DMS114 treated with DMSO at 0.1 percent for 48 hours (cell line): ENCODE results near the gene UBALD2.
"Not testable (repeated sequence)": the region's sequence is repeated elsewhere in the genome, so short reads cannot be mapped to it uniquely, and the experiment has no call there.

Experiments
- DNase-seq: peaks from one replicate; lab custom pipeline; 2025; ENCODE audit not compliant: unreplicated experiment; lab: John Stamatoyannopoulos, UW

UBALD2 gene

GRCh38 chr17:76265624-76266243 lies 586 bp downstream of the UBALD2 start:
- no peak for DNase-seq

GRCh38 chr17:76266244-76266938 lies 1.2 kb downstream of the UBALD2 start:
- DNase-seq = no peak

GRCh38 chr17:76267051-76267576 lies 2.0 kb downstream of the UBALD2 start:
- no peak for DNase-seq

- DNase-seq = not testable (repeated sequence)
Measured at GRCh38 chr17:76267581-76268001, 2.4 kb downstream of the UBALD2 start.

DNA sequence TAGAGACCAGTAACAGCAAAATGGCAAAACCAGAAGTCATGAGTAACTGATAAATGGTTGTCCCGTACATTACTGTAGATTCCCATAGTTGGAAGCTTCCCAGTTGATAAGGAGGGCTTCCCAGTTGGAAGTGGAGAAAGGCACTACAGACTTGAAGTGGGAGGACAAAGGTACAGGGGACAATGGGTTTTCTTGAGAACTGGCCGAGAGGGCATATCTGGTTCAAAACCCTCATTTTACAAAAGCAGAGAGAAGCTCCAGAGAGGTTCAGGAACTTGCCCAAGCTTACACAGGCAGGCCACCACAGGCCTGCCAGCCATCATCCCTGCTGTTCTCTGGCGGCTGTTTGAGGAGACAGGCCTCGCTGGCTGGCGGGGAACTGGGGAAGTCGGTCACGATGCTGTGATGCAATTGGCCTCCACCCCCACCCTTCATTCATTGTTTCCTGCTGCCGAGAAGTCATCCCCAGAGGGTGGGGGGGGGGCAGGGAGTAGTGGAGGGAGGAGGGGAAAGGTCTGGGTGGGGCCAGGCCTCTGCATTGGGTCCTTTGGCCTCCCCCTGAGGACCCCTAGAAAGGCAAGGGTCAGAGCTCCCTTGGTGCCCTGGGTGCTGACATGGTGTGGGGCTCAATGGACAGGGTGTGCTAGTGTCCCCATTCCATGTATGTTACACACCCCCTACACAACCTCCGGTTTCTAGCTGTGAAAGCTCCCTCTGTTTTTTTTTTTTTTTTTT lies 3.0 kb downstream of the UBALD2 start:
- DNase-seq = no peak

DNA sequence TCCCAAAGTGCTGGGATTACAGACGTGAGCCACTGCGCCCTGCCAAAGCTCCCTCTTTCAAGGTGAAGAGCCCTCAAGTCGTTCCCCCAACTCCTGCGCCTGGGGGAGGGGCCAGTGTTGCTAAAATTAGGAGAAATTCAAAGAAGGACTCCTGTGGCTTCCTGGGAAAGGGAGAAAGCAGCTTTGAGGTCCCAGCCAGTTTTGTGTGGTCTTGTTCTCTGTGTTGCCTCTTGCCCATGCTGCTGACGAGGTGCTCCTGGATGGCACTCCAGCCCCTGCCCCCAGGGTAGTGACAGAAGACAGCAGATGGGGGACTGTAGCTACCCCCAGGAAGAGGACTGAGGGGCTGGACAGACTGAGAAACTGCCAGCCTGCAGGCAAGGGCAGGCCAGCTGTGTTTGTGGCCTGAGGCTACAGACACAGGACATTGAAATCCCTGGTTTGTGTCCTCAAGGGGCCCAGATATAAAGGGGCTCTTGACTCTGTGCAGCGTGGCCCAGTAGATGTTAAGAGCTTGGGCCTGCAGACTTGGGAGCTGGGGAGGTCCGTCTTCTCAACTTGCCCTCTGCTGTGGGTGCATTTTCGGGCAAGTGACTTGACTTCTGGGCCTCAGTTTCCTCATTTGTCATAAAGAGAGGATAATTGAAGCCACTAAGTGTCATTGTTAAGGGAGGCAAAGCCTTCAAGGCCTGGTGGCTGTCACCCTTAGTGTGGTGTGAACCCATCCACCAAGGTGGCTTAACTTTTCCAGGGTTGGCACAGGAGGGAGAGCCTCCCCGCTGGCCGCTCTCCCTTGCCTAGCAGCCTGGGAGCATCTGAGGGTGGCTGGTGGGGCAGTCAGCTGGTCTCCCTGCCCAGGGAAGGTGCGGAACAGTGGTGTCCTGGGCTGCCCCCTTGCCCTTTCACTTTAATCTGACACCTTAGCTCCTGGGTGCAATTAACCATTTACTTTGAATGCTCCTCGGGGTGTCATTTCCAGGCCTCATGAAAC lies 4.1 kb downstream of the UBALD2 start:
- no peak for DNase-seq

DNA sequence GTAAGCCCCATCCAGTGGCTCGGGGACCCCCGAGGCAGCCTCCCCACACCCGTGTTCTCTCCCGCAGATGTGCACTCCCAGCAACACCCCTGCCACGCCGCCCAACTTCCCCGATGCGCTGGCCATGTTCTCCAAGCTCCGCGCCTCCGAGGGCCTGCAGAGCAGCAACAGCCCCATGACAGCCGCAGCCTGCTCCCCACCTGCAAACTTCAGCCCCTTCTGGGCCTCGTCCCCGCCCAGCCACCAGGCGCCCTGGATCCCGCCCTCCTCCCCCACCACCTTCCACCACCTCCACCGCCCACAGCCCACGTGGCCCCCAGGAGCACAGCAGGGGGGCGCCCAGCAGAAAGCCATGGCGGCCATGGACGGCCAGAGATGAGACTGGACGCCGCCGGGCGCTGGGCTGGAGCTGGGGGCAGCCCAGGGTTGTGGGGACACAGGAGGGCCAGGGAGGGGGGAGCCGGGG lies 5.0 kb downstream of the UBALD2 start:
- no peak for DNase-seq

DNA sequence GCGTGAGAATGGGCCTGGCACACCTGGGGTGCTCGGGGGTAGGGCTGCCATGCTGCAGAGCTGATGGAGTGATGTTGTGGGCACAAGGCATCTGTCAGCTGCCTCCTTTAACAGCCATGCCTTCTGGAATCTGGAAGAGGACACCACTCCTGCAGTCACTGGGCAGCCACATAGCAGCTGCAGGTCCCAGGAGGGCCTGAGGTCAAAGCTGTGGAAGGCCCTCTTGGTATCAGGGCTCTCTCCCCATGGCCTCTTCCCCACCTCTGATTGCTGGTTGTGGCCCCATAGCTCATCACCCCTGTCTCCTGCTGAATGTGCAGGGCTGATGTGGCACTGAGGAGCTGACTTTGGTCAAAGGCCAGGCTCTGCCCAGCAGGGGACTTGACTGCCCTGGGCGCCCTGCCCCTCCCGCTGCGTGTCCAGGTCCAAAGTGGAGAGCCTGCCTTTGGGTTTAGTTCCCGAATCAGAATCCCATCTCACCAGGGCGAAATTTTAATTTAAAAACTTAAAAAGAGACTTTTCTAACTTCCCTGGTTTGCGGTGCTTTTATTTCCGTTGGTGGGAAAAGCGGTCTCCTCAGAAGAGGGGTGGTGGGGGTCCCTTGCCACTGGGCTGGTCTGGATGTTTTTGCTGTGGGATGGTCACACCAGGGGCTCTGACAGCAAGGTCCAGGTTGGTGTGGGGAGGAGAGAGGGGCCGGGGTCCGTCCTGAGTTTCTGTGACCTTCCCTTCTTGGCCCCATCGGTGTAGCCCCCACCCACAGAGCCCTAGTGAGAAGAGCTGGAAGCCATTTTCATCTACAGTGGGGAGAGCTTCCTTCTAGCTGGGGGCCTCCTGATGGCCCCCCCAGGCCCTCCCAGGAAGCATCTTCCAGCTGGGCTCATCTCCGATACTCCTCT lies 5.9 kb downstream of the UBALD2 start:
- DNase-seq = no peak

DNA sequence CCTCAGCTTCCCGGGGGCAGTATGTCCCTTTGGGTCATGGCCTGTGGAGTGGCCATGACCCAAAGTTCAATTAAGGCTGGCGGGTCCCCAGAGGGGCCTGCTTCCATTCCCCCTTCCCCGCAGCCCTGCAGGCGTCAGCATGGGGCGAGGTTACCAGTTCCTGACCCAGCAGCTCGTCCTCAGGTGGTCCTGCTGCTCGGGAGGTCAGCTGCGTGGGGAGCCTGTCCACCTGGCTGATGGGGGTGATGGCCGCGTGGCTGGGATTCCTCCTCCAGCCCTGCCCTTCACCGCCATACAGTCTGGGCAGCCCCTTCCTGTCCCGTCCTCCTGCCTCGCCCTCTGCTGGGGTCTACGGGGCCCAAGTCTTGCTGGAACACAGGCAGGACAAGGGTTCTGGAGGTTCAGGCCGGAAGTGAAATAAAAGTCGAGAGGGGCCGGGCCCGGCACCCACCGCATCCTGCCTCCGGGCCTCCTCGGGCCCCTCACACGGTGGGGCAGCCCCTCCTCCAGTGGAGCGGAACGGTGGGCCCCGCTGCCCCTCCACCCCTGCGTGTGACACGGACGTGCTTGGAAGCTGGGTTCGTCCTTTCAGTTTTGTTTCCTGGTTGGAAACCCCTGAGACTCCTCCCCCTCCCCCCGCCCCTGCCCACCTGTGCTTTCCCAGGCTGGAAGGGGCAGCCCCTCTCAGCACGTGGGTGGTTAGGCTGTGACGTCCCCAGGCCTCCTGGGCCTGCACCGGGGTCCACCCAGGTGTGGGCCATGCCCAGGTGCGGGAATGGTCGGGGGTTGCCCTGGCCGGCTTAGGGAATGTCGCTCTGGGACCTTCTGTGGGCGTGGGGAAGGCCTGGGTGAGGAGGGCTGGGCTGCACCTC lies 6.8 kb downstream of the UBALD2 start:
- DNase-seq = no peak

DNA sequence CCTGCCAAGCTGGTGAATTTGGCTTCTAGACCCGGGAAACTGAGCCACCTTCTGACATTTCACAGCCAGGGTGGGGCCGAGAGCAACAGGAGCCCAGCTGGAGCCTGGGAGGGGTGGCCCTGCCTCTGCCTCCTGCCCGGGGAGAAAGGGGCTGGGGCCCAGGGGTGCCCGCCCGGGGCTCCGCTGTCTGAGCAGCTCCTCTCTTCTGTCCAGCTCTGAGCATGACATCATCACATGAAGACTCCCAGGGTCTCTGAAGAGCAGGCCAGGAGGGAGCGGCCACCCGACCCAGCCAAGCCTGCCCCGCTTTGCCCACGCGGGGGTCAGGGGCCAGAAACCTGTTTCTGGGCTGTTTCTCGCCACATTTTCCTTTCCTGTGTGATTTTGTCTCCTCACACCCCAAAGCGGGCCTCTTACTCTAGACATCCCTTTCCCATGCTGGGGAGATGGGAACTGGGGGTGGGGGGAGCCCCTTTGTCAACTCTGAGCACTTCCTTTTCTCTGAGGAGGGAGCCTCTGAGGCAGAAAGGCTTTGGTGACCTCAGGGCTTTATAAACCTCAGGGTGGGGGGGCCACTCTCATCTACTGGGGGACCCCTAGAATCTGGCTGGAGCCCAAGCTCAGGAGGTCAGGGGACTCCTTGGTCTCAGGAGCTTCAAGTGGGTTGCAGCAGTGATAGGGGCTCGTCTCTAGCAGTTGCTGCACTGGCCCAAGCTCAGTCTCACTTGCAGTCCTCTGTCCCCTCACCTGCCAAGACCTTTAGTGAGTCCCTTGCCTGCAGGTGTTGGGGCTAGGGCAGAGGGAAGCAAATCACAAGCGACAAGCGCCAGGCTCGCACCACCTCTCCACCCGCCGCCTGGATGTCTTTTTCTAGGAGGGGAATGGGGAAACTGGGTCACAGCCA lies 7.6 kb downstream of the UBALD2 start:
- DNase-seq = no peak

DNA sequence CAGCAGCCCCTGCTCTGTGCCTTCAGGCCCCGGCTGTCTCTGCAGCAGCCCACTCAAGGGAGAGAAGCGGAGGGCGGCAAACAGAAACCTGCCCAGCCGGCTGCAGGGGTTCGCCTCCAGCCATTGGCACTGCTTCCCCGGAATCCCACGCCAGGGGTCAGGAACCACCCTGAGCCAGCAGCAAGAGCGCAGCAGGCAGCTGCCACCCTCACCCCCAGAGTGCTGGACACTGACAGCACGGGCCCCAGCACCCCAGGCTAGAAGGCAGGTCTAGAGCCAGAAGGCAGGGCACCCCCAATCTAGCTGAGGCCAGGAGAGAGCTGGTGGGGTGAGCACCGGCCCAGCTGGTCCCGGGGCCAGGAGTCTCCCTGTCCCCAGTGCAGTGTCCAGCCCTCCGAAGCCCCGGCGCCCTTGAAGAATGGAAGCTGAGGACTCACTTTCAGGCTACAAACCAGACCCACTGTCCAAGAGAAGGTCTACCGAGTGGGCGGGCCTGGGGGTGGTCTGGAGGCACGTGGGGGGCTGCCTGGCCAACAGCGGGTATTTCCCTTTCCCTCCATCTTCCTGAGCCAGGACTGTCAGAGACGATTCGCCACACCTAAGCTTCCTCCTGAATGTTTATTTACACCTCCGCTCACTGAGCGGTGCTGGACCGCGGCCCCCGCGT lies 8.4 kb downstream of the UBALD2 start:
- no peak for DNase-seq

DNA sequence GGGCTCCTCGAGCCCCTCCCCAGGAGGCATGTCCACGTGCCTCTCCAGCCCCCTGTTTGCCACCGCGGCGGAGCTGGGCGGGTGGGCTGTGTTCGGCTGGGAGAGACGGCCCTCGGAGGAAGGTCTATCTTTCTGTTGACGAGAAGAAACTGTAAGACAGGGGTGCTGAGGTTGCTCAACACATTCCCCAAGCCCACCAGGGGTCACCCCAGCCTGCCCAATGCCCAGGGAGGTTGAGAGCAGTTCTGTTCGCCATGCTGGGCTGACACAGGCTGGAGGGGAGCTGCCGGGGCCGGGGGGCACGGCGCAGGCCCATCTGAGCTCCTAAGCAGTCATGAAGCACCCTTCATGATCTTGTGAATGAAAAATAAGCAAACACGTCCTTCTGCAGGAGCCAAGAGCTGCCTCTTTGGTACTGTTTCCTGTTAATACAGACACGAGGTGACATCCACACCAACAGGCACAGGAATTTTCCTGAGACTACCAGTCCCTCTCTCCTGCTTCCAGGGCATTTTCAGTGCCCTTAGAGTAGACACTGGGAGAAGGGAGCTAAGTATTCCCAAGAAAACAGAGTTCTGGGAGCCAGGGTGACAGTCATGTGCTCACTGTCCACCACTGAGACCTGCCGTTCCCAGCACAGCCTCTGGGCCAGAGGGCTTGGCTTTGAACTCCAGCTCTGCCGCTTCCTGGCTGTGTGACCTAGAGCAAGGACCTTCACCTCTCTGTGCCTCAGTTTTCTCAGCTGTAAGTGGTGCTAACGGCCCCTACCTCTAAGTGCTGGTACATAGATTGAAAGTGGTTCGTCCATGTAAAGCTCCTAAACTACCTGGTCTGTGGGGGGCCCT lies 9.2 kb downstream of the UBALD2 start:
- DNase-seq = no peak

DNA sequence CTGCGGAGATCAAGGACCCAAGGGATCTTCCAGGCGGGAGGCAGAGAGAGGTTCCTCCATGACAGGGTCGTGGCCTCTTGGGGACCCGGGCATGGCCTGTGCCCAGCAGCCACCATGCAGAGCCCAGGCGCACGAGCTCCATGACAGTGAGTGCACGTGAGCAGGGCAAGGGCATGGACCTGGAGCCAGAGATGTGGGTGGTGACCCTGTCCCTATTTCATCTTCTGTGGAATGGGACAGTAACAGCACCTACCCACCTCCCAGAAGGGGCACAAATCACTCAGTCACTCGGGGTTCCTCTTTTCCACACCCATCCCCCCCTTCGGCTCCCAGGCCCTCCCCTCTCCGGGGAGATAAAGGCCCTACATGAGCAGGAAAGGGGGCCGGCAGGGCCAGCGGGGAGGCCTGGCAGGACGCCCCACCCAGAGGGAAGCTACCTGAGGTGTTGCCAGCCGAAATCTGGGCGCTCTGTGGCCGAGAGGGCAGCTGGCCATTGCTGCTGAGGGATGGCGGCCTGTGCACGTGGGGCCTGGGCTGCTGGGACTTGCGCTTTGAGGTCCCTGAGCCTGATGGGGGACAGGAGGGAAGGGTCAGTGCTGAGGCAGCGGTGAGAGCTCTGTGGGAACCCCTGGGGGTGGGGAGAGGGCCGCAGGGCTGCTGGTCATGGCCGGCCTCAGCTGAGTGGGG lies 10.4 kb downstream of the UBALD2 start:
- no peak for DNase-seq

GRCh38 chr17:76276069-76276431 lies 10.9 kb downstream of the UBALD2 start:
- DNase-seq = no peak

DNA sequence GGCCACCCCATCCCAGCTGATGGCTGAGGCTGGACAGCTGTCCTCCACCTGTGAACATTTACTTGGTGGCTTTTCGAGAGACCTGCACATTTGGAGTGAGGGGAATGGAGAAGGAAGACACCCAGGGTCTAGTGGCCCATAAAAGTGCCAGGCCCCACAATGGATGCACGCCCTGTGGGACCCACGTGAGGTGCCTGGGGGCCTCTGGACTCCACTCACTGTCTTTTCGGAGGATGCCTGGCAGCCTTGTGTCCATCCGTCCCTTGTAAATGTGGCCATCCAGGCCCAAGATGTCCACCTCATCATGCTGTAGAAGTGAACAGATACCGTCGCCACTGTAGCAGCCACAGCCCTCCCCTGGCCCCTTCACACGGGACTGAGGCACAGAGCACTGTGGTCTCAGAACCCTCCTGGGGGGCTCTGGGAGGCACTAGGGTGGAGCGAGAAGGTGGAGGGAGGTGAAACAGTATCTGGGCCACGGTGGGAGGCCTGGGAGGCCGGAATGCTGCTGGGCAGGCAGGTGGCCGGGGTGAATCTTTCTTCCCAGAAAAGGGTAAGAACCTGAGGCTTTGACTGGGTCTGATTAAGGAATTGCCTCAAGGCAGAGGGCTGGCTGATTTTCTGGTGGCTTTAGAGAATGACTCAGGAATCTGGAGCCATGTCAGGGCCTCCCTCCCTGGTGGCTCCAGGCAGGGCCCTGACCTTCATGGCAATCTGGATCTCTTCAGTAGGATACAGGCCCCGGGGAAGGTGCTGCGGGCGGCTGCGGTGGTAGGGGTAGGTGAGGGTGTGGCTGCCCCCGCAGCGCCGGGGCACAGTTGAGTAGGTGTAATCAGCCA lies 11.5 kb downstream of the UBALD2 start:
- no peak for DNase-seq
